Amygdala (tissue), 56 donors: ENCODE data around the gene ERFL.
"Not testable (repeated sequence)": the region's sequence is repeated elsewhere in the genome, so short reads cannot be mapped to it uniquely, and the experiment has no call there.

Experiments used
- DNase-seq, 56 donors: peaks; one replicate each; lab custom pipeline; 2025; lab: John Stamatoyannopoulos, UW

ERFL gene

GRCh38 chr19:41882568-41883462, 45.4 kb downstream of the ERFL start, which contains the start of gene ARHGEF1:
Gene ARHGEF1, plus strand, starts transcription at chr19:41883184. Its CDS starts 4,899 bp downstream, at chr19:41888083.
- DNase-seq = peak in 12 of 56 donors; percentile 6 to 37 (median 14)

GRCh38 chr19:41880329-41880708, 47.9 kb downstream of the ERFL start:
- no peak for DNase-seq

- DNase-seq = no peak
Measured at GRCh38 chr19:41879670-41880328, 48.5 kb downstream of the ERFL start.

- DNase-seq = no peak
Measured at GRCh38 chr19:41879080-41879479, 49.2 kb downstream of the ERFL start.

GRCh38 chr19:41877916-41878905, 50.0 kb downstream of the ERFL start:
- DNase-seq = no peak

GRCh38 chr19:41876847-41877832, 51.1 kb downstream of the ERFL start, which contains the start of gene CD79A:
Gene CD79A, plus strand, starts transcription at chr19:41877279. Its CDS starts 26 bp downstream, at chr19:41877305.
- DNase-seq = peak in 1 of 56 donors; percentile 5

GRCh38 chr19:41875973-41876372, 52.3 kb downstream of the ERFL start:
- not testable (repeated sequence) for DNase-seq

- peak in 31 of 56 donors; percentile 4 to 61 (median 25) for DNase-seq
Measured at GRCh38 chr19:41872775-41873647, 55.2 kb downstream of the ERFL start.

- DNase-seq = no peak
Measured at GRCh38 chr19:41872384-41872774, 55.9 kb downstream of the ERFL start.

- DNase-seq = peak in 4 of 56 donors; percentile 3 to 24 (median 21)
Measured at GRCh38 chr19:41871573-41872383, 56.5 kb downstream of the ERFL start.

- DNase-seq = no peak
Measured at GRCh38 chr19:41870401-41870873, 57.8 kb downstream of the ERFL start.

GRCh38 chr19:41869374-41869955, 58.8 kb downstream of the ERFL start:
- DNase-seq = no peak

GRCh38 chr19:41868989-41869300, 59.3 kb downstream of the ERFL start:
- DNase-seq = no peak

GRCh38 chr19:41868120-41868988, 59.9 kb downstream of the ERFL start:
- no peak for DNase-seq

GRCh38 chr19:41866284-41866683, 62.0 kb downstream of the ERFL start:
- DNase-seq = no peak

GRCh38 chr19:41864374-41864773, 63.9 kb downstream of the ERFL start:
- no peak for DNase-seq
